ENCODE results near the gene SPATA21.

GRCh38 chr1:16442941-16443340 lies 5.7 kb upstream of the SPATA21 start:
- TF ChIP-seq CTCF (IDR thresholded peaks at IDR 0.05; ENCODE audit: borderline replicate concordance, extremely low read depth, low read length, poor library complexity, severe bottlenecking), result no peak
- no peak for TF ChIP-seq EZH2 (IDR thresholded peaks at IDR 0.05; ENCODE audit: borderline replicate concordance, low read depth, low read length, severe bottlenecking)

All from DND-41 (cell line).